ENCODE measurements around the gene TSPEAR. TPM values are rescaled to one million over a fixed set of nuclear protein-coding genes. Genes with fewer than 3 reads are reported as not detected.

TSPEAR gene
- total and polyA plus RNA-seq, 10 donors: 0.02 to 0.22 (median 0.03) TPM; not detected in 7

DNA sequence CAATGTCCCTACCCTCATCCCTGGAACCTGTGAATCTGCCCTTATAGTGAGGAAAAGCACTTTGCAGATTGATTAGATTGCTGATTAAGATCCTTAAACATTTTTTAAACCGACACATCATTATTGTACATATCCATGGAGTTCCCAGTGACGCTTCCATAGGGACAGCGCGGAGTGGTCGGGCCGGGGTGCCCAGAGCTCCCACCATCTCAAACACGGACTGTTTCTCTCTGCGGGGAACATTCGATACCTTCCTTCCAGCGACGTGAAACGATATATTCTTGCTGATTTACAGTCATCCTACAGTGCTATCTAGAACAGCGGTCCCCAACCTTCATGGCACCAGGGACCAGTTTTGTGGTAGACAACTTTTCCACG is 10.4 kb downstream of the TSPEAR start:
- TF ChIP-seq, protein P1, sequence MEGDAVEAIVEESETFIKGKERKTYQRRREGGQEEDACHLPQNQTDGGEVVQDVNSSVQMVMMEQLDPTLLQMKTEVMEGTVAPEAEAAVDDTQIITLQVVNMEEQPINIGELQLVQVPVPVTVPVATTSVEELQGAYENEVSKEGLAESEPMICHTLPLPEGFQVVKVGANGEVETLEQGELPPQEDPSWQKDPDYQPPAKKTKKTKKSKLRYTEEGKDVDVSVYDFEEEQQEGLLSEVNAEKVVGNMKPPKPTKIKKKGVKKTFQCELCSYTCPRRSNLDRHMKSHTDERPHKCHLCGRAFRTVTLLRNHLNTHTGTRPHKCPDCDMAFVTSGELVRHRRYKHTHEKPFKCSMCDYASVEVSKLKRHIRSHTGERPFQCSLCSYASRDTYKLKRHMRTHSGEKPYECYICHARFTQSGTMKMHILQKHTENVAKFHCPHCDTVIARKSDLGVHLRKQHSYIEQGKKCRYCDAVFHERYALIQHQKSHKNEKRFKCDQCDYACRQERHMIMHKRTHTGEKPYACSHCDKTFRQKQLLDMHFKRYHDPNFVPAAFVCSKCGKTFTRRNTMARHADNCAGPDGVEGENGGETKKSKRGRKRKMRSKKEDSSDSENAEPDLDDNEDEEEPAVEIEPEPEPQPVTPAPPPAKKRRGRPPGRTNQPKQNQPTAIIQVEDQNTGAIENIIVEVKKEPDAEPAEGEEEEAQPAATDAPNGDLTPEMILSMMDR (IDR thresholded peaks at IDR 0.05 in 8 of 11, conservative IDR thresholded peaks at IDR 0.05 in 3 of 11): no peak
- TF ChIP-seq POLR2A (IDR thresholded peaks at IDR 0.05): no peak
- TF ChIP-seq POLR2AphosphoS5 (IDR thresholded peaks at IDR 0.05): no peak
- H3K4me1 ChIP-seq: no peaks in the 10 kb centered on the region
- DNase-seq: no peak
- no peak overlapping the region for H3K27ac ChIP-seq
- no peaks in the 10 kb centered on the region for H3K36me3 ChIP-seq
- H3K9me3 ChIP-seq: peaks cover 0 to 9% (median 0%) of the 10 kb centered on the region in 8 donors
- 80 to 87% (median 83%) methylated on average over 14 of the region's 14 CpGs for WGBS, 5 donors
- H3K27me3 ChIP-seq (replicated peaks in 1 of 7): peaks cover 0 to 98% (median 81%) of the 10 kb centered on the region in 7 donors
- no peak overlapping the region for H3K4me3 ChIP-seq
- intact Hi-C loops (cut with DNase I; ENCODE audit: low total_unique reads): no loop called here

DNA sequence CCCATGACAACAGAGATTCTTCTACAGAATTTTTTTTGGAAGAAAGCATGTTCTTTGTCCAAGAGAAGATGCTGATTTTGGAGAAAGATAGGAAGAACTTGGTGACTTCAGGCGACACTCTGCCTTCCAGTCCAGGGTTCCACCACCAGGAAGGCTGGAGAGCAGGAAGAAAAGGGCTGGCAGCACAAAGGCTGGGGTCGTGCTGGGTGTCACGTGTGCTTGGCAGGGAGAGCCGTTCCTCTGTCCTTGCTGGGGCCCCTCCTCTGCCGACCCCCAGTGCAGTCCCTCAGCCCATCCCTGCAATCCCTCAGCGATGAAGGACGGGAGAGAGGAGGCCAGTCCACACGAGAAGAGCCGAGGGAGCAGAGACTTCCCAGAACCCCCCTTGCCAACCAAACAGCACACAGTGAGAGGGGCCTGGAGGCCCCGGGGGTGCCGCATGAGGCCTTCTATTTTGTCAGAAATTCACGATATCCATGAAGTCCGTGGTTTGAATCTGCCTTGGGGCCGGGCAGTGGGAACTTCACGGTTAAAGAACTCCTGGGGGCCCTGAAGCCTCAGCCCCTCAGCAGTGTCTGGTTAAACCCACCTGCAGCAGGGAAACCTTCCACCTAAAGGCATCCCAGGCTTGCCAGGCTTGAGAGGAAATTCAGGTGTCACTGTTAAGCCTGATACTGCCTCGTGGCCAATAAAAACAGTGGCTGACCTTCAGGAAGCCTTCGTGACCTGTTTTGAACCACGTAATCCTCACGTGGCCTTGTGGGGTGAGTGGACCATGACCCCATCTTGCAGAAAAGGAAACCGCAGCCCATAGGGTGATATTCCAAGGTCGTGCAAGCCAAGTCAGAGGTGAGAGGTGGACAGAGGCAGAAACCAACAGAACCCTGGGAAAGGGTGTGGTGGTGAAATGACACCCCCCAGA is 11.0 kb downstream of the TSPEAR start:
- WGBS, 5 donors: 49 to 55% (median 52%) methylated on average over 18 to 21 of the region's 21 CpGs
- intact Hi-C loops (cut with DNase I; ENCODE audit: low total_unique reads): no loop called here
- no peak for DNase-seq
- Histone ChIP-seq H3K27me3 (replicated peaks in 1 of 7) (peaks cover 0 to 92% (median 77%) of the 10 kb centered on the region in 7 donors), H3K9me3 (peaks cover 0 to 4% (median 0%) of the 10 kb centered on the region in 8 donors), H3K27ac (no peak overlapping the region), H3K4me3 (no peak overlapping the region), H3K4me1 (no peaks in the 10 kb centered on the region), H3K36me3 (no peaks in the 10 kb centered on the region)
- TF ChIP-seq, protein P1 (IDR thresholded peaks at IDR 0.05 in 8 of 11, conservative IDR thresholded peaks at IDR 0.05 in 3 of 11): no peak

DNA sequence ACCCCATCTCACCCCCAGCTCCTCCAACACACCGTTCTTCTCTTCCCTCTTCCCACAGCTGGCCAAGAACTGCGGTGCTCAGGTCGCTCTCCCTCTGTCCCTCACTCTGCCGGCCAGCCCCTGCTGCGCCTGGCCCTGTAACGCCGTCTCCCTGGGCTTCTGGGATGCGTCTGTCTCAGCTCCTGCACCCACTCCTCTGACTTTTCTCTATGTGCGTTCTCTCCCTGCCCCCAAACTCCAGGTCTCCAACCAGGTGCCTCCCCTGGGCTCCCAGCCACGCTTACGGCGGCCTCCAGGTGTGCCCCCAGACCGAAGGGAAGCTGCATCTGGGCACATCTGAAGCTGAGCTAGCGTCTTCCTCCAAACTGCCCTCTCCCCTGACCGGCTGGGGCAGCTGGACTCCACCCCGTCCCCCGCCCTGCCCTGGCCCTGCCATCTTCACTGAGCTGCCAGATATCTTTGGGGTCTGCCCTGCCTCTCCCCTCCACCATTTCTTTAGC is 11.8 kb downstream of the TSPEAR start:
- no peaks in the 10 kb centered on the region for H3K4me1 ChIP-seq
- WGBS, 5 donors: 47 to 68% (median 55%) methylated on average over 17 of the region's 17 CpGs
- H3K27ac ChIP-seq: no peak overlapping the region
- DNase-seq: no peak
- peaks cover 0 to under 1% (median 0%) of the 10 kb centered on the region in 8 donors for H3K9me3 ChIP-seq
- TF ChIP-seq, protein P1 (IDR thresholded peaks at IDR 0.05 in 8 of 11, conservative IDR thresholded peaks at IDR 0.05 in 3 of 11): no peak
- TF ChIP-seq POLR2AphosphoS5 (IDR thresholded peaks at IDR 0.05) (no peak), POLR2A (IDR thresholded peaks at IDR 0.05) (no peak)
- H3K4me3 ChIP-seq: no peak overlapping the region
- no peaks in the 10 kb centered on the region for H3K36me3 ChIP-seq
- intact Hi-C loops (cut with DNase I; ENCODE audit: low total_unique reads): no loop called here
- H3K27me3 ChIP-seq (replicated peaks in 1 of 7): peaks cover 0 to 85% (median 74%) of the 10 kb centered on the region in 7 donors

Data from spleen (tissue), 11 donors.